Urothelium cell line (cell line): ENCODE results near the gene HDAC8.
"Not testable (repeated sequence)": the region's sequence is repeated elsewhere in the genome, so short reads cannot be mapped to it uniquely, and the experiment has no call there.

Experiments used
- DNase-seq: peaks from one replicate; pipeline ENCODE4 v3.0.0; 2011; ENCODE audit warnings: low spot score, mixed read lengths
- FAIRE-seq: peaks from 2 replicates; lab custom pipeline; 2011; peaks lifted over from hg19 to GRCh38; lab: Jason Lieb, UNC

Gene HDAC8

DNA sequence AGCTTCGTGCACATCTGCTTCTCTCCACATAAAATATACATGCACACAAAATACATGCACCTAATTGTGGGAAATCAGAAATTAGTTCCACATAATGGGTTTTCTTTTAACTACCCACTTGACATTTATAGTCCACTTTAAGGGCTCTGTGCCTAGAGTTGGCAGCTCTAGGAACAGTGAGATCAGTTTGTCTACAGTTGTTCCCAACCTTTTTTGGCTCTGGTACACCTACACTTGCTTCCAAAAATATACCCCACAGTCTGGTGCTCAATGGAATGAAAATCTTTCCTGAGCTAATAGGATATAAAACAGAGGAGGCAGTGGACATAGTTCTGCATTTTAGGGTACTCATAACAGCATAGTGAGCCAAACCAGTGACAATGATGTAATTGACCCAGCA is 36.1 kb downstream of the HDAC8 start:
- DNase-seq (no peak), FAIRE-seq (no peak)

DNA sequence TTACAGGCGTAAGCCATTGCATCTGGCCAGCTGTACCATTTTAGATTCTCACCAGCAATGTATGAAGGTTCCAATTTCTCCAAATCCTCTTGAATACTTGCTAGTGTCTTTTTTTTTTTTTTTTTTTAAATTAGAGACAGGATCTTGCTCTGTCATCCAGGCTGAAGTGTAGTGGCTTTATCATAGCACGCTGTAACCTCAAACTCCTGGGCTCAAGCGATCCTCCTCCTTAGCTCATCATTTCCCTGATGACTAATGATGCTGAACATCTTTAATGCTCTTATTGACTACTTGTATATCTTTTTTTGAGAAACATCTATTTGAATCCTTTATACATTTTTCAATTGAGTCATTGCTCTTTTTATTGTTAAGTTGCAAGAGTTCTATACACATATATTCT is 40.3 kb downstream of the HDAC8 start:
- DNase-seq (no peak), FAIRE-seq (no peak)

DNA sequence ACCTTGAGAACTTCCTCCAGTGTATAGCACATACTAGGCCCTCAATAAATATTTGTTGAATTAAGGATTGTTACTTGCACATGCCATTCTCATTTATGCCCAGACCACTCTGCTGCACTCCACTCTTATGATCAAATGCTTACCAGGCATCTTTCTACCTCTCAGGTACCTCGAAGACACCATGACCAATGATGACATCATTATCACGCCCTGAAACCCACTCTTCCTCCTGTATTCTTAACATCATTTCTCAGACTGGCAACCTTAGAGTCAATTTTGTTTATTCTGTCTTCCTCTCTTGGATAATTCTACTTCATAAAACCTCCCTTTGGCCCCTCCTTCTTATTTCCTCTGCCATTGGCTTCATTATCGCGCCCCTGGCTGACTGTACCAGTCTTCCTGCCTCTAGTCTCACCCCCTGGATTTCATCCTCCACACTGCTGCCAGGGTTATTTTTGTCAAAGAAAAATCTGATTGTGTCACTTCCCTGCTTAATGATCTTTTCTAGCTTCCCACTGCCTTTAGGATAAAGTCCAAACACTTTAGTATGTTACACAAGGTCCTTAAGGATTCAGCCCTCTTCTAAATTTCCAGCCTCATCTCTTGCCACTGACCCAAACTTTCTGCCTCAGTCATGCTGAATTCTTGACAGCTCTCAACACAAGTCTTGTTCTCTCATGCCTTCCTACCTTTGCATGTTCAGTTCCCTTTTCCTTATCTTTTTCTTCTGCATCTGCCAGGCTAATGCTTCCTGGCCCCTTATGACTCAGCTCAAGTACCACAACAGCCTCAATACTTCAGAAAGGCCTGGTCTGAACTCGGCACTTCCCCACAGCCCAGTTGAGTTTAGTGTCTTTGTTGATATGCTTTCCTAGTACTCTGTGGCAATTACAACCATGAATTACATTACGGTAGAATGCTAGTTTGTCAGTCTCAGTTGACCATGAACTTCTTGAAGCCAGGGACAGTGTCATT is 45.8 kb downstream of the HDAC8 start:
- DNase-seq (no peak), FAIRE-seq (no peak)

DNA sequence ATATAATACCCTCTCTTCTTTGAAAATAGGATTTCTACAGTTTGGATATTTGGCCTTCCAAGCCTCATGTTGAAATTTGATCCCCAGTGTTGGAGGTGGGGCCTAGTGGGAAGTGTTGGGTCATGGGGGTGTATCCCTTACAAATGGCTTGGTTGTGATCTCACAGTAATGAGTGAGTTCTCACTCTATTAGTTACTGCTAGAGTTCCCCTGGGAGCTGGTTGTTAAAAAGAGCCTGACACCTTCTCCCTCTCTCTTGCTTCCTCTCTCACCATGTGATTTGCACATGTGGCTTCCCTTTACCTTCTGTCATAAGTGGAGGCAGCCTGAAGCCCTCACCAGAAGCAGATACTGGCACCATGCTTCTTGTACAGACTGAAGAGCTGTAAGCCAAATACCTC is 73.9 kb downstream of the HDAC8 start:
- DNase-seq (no peak), FAIRE-seq (no peak)

DNA sequence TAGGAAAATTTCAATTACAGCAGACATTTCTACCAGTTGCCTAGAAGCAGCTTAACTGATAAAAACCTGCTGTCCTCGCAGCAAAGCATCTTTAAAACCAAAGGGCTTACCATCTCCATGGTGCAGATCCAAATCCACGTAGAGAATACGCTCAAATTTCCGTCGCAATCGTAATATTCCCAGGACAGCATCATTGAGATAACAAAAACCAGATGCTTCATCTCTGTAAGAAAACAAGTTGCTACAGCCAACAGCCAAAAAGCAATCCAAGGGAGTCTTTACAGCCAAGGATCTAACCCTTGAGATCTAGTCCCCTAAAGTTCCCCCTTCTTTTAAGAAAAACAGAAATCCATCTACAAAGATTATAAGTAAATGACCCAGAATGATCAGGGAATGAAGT is 77.6 kb downstream of the HDAC8 start:
- DNase-seq = no peak
- FAIRE-seq = no peak

DNA sequence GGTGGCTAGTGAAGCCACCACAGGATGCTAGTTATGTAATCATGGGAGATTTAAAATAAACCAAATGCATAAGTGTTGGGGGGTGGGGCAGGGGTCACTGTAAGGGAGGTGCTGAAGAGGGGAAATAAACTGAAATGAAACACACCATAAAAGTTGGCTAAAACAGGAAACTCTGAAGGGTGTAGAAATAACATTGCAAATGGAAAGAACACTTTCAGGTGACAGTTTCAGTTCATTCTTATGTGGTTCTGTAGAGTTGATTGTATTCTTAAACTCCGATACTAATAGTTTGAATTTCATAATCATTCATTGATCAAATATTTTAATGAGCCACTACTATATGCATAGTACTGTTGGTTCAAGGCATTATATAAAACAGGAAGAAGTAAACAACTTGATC is 80.1 kb downstream of the HDAC8 start:
- DNase-seq (no peak), FAIRE-seq (no peak)

DNA sequence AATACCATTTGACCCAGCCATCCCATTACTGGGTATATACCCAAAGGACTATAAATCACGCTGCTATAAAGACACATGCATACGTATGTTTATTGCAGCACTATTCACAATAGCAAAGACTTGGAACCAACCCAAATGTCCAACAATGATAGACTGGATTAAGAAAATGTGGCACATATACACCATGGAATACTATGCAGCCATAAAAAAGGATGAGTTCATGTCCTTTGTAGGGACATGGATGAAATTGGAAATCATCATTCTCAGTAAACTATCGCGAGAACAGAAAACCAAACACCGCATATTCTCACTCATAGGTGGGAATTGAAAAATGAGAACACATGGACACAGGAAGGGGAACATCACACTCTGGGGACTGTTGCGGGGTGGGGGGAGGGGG is 82.4 kb downstream of the HDAC8 start:
- FAIRE-seq = not testable (repeated sequence)

DNA sequence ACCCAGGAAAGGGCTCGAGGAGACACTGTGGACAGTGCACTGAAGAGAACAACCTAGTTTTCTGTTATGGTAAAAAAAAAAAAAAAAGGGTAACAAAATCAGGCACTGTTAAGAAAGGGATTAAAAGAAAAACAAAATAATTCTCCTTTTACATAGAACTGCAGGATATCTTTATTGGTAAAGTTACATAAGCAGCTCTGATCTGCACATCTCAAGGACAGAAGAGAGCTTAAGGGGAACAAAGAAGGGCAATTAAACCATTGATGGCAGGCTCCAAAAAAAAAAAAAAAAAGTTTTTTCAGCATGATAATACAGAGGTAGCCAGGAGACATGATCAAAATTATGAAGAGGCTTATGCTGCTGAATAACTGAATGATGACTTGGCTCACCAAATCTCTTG is 85.0 kb downstream of the HDAC8 start:
- DNase-seq (no peak), FAIRE-seq (no peak)

More for the DNA sequence above, 82.4 kb downstream of the HDAC8 start:
- DNase-seq = not testable (repeated sequence)

DNA sequence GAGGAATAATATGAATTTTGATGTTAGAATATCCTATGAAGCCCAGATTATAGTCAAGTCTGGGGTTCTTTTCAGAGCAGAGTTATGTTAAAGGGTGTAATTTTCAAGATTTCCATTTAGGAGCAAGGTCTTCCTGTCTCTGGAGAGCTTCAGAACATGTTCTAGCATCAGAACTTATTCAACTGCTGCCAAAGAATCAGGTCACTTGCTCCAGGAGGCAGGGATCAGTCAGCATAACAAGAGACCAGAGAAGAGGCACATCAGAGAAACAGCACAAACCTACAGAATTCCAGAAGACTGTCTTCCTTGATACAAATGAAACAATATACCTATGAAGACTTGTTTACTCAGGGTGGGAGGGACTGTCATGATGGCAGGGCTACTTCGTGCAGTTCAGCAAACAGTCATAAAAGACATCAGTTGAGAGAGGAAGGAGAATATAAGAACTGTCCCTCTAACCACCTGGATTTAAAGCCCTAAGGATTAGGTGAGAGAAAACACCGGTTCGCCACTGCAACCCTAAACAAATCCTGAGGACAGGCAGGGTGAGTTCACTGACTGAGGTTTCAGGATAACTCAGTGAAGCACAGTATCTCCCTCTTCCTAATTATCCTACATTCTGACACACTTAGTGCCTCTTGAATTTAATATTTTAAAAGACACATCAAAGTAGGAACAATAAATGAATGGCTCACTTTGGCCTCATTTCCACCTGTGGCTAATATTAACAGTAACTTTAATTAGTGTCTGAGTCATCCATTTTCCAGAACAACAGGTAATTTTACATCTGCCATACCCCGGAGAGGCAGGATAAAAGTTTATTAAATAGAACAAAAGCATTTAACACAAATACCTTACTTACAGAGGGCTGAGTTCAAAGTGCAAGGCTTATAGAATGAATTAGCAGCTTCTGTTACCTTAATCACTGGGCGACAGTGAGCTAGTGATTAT is 93.0 kb downstream of the HDAC8 start:
- no peak for FAIRE-seq
- DNase-seq = no peak

DNA sequence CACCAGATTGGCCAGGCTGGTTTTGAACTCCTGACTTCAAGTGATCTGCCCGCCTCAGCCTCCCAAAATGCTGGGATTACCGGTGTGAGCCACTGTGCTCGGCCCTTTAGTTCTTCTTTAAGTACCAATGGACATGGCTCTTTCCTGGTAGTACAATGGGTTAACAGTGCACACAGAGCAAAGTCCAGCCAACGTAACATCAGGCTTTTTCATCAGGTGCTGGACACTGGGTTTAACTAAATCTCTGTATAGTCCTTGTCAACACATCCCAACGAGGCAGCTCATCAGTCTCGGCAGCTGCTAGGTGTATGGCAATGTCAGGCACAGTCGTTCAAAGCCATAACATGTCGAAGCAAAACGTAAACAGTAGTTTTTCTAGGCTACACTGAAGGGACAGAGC is 93.8 kb downstream of the HDAC8 start:
- DNase-seq (no peak), FAIRE-seq (no peak)

DNA sequence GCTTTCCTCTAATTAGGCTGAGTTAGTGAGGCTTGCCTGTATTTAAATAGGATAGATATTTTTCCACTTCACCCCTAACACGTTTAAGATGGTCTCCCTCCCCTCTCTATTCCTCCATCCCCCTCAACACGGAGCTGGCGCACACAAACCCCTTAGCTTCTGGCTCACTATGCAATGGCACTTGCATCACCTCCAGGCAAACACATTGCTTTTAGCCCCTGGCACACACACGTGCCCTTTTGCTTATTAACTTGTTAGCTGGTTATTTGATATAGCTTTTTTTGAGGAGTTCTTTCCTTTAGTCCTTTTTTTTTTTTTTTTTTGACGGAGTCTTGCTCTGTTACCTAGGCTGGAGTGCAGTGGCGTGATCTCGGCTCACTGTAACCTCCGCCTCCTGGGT is 94.3 kb downstream of the HDAC8 start:
- no peak for DNase-seq
- FAIRE-seq = no peak

DNA sequence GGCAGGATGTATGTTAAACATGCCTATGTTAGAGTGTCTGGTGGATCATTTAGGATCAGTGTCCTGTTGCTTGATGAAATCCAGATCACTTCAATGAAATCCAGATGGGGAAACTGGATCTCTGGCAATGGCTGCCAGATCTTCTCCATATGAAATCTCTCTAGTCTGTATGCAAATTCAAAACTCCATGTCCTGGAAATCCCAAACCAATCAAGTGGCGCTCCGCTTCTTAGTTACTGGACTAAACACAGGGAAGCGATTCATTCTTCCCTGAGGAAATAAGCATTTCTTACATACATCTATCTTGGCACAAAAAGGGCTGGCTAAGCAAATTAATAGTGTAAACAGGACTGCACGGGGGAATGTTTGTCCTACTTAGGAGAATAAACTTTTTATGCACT is 94.9 kb downstream of the HDAC8 start:
- FAIRE-seq (no peak), DNase-seq (no peak)

DNA sequence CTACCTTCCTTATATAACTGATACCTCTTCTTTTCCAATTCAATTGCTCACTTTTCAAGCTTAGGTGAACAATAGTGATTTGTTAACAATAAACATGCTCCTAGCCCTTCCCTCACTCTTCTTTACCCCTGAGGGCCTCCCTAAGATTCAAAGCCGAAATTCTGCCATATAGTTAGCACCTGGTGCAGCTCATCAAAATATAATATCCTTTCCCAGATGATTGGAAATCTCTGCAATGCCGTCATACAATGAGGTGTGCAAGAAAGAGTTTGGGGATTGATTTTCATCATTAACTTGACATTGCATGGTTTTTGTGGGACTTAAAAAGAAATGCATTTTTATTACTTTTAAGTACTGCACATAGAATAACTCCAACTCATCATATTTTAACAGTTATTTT is 95.3 kb downstream of the HDAC8 start:
- no peak for FAIRE-seq
- no peak for DNase-seq

DNA sequence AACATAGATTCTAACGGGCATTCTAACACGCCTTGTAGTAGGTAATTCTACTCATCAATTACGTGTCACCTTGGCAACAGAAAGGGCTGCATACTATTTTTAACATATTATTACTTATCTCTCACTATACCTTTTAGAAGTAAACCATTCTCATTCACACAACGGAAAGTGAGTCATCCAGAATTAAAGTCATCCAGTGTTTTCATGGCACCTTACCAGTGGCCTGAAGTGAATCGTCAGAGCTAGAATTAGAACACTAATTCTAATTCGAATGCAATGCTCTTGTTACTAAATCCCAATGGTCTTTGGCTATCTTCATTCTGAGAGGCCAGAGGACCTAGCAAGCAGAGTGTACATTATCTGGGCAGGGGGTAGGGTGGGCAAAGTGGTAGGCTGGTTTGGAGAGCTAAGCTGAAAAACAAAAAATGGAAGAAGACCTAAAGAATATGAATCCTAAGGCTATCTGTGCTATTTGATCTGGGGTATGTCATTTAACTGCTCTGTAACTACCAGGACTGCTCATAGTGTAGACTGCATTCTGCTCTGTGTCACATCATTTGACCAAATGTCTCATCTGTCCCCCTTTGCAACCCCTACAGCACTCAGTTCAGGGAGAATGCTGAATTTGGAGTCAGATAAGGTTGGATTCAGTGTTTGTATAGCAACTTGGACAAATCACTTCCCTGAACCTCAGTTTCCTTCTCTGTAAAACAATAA is 96.5 kb downstream of the HDAC8 start:
- FAIRE-seq (no peak), DNase-seq (no peak)

DNA sequence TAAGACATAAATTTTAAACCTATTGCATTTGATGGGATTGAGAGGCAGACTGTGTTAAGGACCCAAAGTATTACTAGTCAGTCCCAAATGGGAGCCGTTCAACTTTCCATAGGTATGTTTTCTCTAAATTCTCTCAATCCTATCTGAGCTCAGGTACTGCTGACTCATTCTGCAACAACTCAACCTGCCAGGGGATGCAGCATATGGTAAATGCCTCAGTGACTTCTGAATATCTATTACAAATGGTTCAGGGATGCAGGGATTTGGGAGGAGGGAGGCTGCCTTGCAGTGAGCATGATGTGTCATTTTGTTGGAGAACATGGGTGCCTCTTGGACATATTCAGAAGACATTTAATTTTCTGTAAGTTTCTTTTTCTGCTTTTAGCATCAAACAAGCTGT is 97.3 kb downstream of the HDAC8 start:
- FAIRE-seq (no peak), DNase-seq (no peak)

DNA sequence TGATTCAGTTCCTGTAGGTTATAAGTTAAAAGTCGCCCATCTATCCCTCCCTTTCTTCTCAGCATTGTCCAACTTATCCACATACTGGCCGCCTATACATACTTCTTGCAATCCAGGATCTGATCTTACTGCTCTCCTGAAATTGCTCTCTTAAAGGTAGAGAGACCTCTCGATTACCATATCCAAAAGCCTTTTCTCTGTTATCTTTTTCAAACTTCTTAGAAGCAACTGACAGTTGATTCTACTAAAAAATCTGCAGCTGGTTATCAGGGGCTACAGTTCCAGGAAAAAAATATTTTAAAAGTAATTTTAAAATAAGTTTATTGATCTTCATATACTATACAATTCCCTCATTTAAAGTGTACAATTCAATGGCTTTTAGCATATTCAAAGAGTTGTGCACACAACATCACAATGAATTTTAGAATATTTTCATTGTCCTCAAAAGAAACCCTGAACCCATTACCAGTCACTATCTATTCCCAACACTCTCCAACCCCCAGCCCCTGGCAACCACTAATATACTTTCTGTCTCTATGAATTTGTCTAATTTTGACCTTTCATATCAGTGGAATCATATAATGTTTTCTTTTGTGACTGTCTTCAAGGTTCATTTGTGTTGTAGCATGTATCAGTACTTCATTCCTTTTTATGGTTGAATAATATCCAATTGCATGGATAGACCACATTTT is 102.0 kb downstream of the HDAC8 start:
- no peak for FAIRE-seq
- no peak for DNase-seq

DNA sequence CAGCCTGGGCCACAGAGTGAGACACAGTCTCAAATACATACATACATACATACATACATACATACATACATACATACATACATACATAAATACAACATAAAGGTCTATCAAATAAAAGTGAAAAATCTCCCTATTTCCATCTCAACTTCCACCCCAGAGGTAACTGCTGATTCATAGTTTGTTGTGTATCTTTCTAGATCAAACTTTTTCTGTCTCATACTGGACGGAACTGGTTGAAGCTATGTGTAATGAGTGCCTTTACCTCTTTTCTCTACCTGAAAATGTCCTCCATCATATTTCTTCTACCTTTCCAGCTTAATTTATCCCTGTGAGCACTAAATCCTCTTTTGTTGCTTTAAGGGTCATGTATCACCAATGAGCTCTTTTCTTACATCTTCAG is 102.5 kb downstream of the HDAC8 start:
- DNase-seq (no peak), FAIRE-seq (no peak)

DNA sequence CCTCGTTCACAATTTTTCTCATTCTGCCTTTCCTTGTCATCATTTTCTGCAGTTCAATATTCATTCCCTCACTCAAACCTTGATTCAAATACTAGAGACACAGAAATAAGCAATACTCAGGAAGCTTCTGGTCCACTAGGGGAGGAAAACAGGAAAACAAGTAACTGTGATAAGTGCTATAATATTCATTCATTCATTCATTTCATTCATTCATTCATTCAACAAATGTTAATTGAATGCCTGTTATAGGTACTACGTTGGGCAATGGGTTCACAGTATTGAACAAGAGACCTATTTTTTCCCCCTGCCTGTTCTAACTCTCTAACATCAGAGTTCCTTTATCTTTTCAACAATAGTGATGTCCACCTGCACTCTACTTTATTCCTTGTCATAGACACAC is 104.0 kb downstream of the HDAC8 start:
- no peak for DNase-seq
- FAIRE-seq = no peak

DNA sequence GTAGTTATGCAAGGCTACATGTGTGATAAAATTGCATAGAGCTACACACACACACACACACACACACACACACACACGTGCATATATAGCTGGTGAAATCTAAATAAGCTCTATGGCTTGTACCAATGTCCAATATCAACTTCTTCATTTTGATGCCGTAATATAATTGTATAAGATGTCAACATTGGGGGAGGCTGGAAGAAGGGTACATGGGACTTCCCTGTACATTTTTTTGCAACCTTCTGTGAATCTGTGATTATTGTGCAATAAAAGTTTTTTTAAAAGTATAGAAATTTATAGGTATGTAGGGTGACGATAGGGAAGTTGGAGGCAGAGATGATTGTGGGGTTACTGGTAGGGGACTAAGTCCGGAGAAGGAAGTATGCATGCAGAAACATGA is 105.5 kb downstream of the HDAC8 start:
- FAIRE-seq = no peak
- no peak for DNase-seq

DNA sequence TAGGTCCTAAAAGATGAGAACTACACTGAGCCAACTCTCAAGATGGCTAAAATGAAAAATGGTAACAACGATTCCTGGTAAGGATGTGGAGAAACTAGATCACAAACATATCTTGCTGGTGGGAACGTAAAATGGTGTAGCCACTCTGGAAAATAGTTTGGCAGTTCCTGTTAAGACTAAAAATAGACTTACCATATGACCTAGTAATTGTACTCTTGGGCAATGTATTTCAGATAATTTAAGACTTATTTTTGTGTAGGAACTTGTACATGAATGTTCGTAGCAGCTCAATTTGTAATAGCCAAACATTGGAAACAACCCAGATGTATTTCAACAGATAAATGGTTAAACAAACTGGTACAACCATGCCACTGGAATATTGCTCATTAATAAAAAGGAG is 106.2 kb downstream of the HDAC8 start:
- DNase-seq (no peak), FAIRE-seq (no peak)
